GM21360 (cell line): ENCODE data around the gene ATP6V1B1.

Source experiments
- ATAC-seq: cut with Tn5 transposase; IDR thresholded peaks from one replicate; pipeline ENCODE4 v1.9.1; 2021; ENCODE audit warnings: mild to moderate bottlenecking, moderate library complexity; ENCODE audit not compliant: unreplicated experiment

Gene ATP6V1B1

GRCh38 chr2:70935468-70936164 is at the start of gene ATP6V1B1:
TSS of gene ATP6V1B1 (plus strand) at chr2:70935900. CDS start at chr2:70935955, 55 bp downstream.
- no peak for ATAC-seq

GRCh38 chr2:70886541-70886987 is 49.1 kb upstream of the ATP6V1B1 start:
- no peak for ATAC-seq

GRCh38 chr2:70887208-70887549 is 48.5 kb upstream of the ATP6V1B1 start:
- no peak for ATAC-seq

- ATAC-seq: no peak
Measured at GRCh38 chr2:70887550-70888246, 48.0 kb upstream of the ATP6V1B1 start.

- no peak for ATAC-seq
Measured at GRCh38 chr2:70888366-70888922, 47.3 kb upstream of the ATP6V1B1 start.

GRCh38 chr2:70888923-70889715 is 46.6 kb upstream of the ATP6V1B1 start:
- ATAC-seq: no peak

- ATAC-seq: no peak
Measured at GRCh38 chr2:70889716-70890037, 46.0 kb upstream of the ATP6V1B1 start.

- ATAC-seq: no peak
Measured at GRCh38 chr2:70890469-70891065, 45.1 kb upstream of the ATP6V1B1 start.

- ATAC-seq: no peak
Measured at GRCh38 chr2:70891572-70892357, 43.9 kb upstream of the ATP6V1B1 start.

GRCh38 chr2:70892750-70893149 is 43.0 kb upstream of the ATP6V1B1 start:
- no peak for ATAC-seq

- ATAC-seq: no peak
Measured at GRCh38 chr2:70893186-70893585, 42.5 kb upstream of the ATP6V1B1 start.

GRCh38 chr2:70894765-70895164 is 40.9 kb upstream of the ATP6V1B1 start:
- ATAC-seq: no peak

GRCh38 chr2:70895249-70895648 is 40.5 kb upstream of the ATP6V1B1 start:
- ATAC-seq: no peak

GRCh38 chr2:70895998-70896764 is 39.5 kb upstream of the ATP6V1B1 start:
- no peak for ATAC-seq

- no peak for ATAC-seq
Measured at GRCh38 chr2:70896765-70897202, 38.9 kb upstream of the ATP6V1B1 start.

- no peak for ATAC-seq
Measured at GRCh38 chr2:70897203-70897976, 38.3 kb upstream of the ATP6V1B1 start.

GRCh38 chr2:70897977-70898226 is 37.8 kb upstream of the ATP6V1B1 start:
- ATAC-seq: no peak

- ATAC-seq: no peak
Measured at GRCh38 chr2:70898363-70899240, 37.1 kb upstream of the ATP6V1B1 start.
